Testis (tissue), 3 donors: ENCODE results near the gene BEND3. TPM values are rescaled to one million over a fixed set of nuclear protein-coding genes. Genes with fewer than 3 reads are reported as not detected.

Source experiments
- DNase-seq: peaks from one replicate; pipeline ENCODE4 v3.0.0-alpha.2; 2019
- H3K27ac ChIP-seq, 2 donors: fragments of 200-600 bp; sonication (generic); one replicate each; pipeline ENCODE4 v1.5.1; 2019
- H3K27me3 ChIP-seq: fragments of 200-600 bp; sonication (generic); one replicate; pipeline ENCODE4 v1.5.1; 2019
- H3K36me3 ChIP-seq: fragments of 200-600 bp; sonication (generic); one replicate; pipeline ENCODE4 v1.5.1; 2017; ENCODE audit warnings: low read depth; ENCODE audit errors: missing control alignments
- H3K4me1 ChIP-seq: fragments of 200-600 bp; sonication (generic); one replicate; pipeline ENCODE4 v1.5.1; 2019
- H3K4me3 ChIP-seq, 2 donors: fragments of 200-600 bp; sonication (generic); one replicate each; pipeline ENCODE4 v1.5.1; 2017 to 2019
- H3K9me3 ChIP-seq: fragments of 200-600 bp; sonication (generic); one replicate; pipeline ENCODE4 v1.5.1; 2017
- CTCF ChIP-seq, 3 experiments: fragments of 450-650 bp in 2 of 3; fragments of 200-600 bp in 1 of 3; sonication (generic) in 1 of 3; IDR thresholded peaks; one replicate each; pipeline ENCODE4 v1.5.1; 2016 to 2019; ENCODE audit warnings: antibody characterized with exemption in 3 of 3, mild to moderate bottlenecking in 2 of 3, moderate library complexity in 1 of 3
- POLR2A ChIP-seq: fragments of 450-650 bp; IDR thresholded peaks from one replicate; pipeline ENCODE4 v1.6.1; 2017; ENCODE audit warnings: antibody characterized with exemption, mild to moderate bottlenecking, moderate library complexity
- WGBS, 2 donors: methylation state at CpG; one replicate each; pipeline ENCODE4 v1.1.5; 2018; 5-methylcytosine and 5-hydroxymethylcytosine counted together
- intact Hi-C: fragments of 100-400 bp; cut with DNase I; formaldehyde crosslinking; loops from one replicate; pipeline ENCODE4 v1.15.1; 2023; ENCODE audit warnings: low total_unique reads
- polyA plus RNA-seq: library from polyadenylated mRNA; stranded (reverse); fragments of 350-450 nt; fragmentation: Illumina TruSeq; extraction: RNeasy Lipid Tissue Mini Kit (QIAGEN cat#74804); gene quantifications from one replicate; pipeline ENCODE4 v1.2.3, GENCODE V29; 2014; ENCODE audit warnings: low read depth, low replicate concordance; ENCODE audit not compliant: insufficient read depth
- total RNA-seq, 2 donors: library from RNA; depleted of rRNA; stranded (reverse); fragments of >200 nt; gene quantifications; one replicate each; pipeline ENCODE4 v1.2.3, GENCODE V29; 2016

Gene BEND3
- total and polyA plus RNA-seq, 3 donors from 2014 or later: 3.7 to 7.6 (median 6.9) TPM

DNA sequence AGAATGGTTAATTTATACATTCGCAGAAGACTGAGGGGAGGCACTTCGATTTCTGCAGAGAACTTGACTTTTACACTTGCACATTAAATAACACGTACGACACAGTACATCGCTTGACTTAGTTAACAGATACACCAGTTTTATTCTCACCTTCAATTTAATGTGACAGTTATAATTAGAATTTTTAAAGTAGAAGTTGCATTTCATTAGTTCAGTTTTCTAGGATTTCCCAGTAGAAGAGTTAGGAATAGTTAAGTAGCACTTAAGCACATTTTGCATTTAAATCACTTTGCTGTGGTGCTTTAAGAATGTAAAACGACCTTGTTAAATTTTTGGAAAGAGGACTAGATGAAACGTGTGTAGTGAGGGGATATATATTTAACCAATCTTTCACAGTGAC is 1.6 kb upstream of the BEND3 start:
- TF ChIP-seq CTCF (IDR thresholded peaks at IDR 0.05) (no peak), POLR2A (no peak)
- Histone ChIP-seq H3K4me3 (no peak overlapping the region), H3K4me1 (peaks cover 10% of the 10 kb centered on the region), H3K27ac (no peak overlapping the region), H3K9me3 (no peaks in the 10 kb centered on the region), H3K36me3 (no peaks in the 10 kb centered on the region), H3K27me3 (no peaks in the 10 kb centered on the region)
- DNase-seq: no peak
- WGBS, 2 donors: 19 to 27% methylated on average over 7 of the region's 7 CpGs
- intact Hi-C loops: no loop called here

GRCh38 chr6:107116328-107116892 is 1.1 kb upstream of the BEND3 start:
- WGBS, 2 donors: 2% methylated on average over 15 of the region's 15 CpGs
- intact Hi-C loops: no loop called here
- Histone ChIP-seq H3K4me3 (peak overlapping the region; percentile 69 to 70), H3K27ac (no peak overlapping the region), H3K4me1 (peaks cover 10% of the 10 kb centered on the region), H3K27me3 (no peaks in the 10 kb centered on the region), H3K36me3 (no peaks in the 10 kb centered on the region), H3K9me3 (no peaks in the 10 kb centered on the region)
- DNase-seq: peak; percentile 42
- TF ChIP-seq CTCF (IDR thresholded peaks at IDR 0.05): no peak
- no peak for TF ChIP-seq POLR2A

DNA sequence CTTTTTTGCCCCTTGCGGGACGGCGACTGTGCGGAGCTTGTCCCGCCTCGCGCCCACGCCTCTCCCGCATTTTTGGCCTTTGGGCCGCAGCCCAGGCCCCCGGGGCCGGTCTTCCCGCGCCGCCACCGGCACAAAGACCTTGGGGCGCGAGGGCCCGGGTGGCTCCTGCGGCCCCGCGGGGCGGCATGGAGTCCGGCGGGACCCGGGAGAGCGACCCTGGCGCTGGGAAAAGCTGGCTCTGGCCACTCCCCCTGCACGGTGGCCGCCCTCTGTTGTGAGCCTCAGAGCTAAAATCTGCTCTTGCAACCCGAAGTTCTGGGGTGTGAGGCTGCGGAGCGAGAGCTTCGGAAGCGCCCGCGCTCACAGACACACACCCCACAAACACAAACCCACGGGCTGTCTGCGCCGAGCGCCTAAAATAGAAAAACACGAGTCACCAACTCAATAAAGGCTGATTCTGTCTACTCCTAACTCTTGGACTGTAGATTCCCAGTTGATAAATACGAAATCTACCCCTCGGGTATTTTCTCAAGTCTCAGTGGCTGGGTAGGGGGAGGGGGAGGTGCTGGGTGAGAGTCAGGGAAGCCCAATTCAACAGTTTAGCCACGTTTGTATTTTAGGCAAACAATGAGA is 496 bp upstream of the BEND3 start:
- TF ChIP-seq POLR2A (no peak), CTCF (IDR thresholded peaks at IDR 0.05) (no peak)
- DNase-seq: peak; percentile 41
- no peaks in the 10 kb centered on the region for H3K27me3 ChIP-seq
- H3K9me3 ChIP-seq: no peaks in the 10 kb centered on the region
- intact Hi-C loops: no loop called here
- peak overlapping the region; percentile 71 to 79 for H3K27ac ChIP-seq
- peaks cover 10% of the 10 kb centered on the region for H3K4me1 ChIP-seq
- WGBS, 2 donors: 0% methylated on average over 26 to 45 of the region's 45 CpGs
- H3K36me3 ChIP-seq: no peaks in the 10 kb centered on the region
- peak overlapping the region; percentile 69 to 70 for H3K4me3 ChIP-seq

DNA sequence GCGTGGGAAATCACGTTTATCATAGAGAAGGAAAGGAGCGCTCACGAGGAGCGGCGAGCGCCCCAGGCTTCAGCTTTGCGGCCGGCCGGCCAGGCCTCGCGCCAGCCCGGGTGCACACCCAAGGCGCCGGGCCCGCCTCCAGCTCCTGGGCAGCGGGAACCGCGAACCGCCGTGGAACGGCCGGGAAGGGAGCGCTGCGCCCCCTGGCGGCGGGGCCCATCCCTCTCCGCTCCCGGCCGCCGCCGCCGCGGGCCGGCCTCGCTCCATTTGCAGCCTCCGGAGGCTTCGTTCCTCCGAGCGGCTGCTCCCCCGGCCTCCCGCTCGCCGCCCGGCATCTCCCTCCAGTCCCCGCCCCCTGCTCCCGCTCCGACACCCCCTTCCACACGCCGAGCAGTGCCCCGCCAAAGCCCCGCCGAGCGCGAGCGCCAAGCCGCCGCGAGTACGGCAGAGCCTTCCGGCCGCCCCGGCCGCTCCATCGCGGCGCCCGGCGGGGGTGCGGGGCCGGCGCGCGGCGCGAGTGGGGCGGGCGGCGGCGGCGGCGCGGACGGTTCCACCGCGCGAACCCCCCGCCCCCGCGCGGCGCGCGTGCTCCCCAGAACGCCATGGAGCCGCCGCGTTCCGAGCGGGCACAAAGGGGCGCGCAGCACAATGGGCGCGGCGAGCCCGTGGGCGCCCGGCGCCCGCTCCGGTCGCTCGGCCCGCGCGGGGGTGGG is 946 bp downstream of the BEND3 start:
- Histone ChIP-seq H3K27ac (peak overlapping the region; percentile 39 to 79), H3K9me3 (no peaks in the 10 kb centered on the region), H3K4me1 (peaks cover 10% of the 10 kb centered on the region), H3K27me3 (no peaks in the 10 kb centered on the region), H3K36me3 (no peaks in the 10 kb centered on the region), H3K4me3 (peak overlapping the region; percentile 69 to 70)
- intact Hi-C loops: no loop called here
- WGBS, 2 donors: 0 to 1% methylated on average over 9 to 72 of the region's 116 CpGs
- TF ChIP-seq POLR2A (no peak), CTCF (IDR thresholded peaks at IDR 0.05) (peak; percentile 84 to 94 (median 92))
- DNase-seq: peak; percentile 87
